H9 (cell line): ENCODE data around the gene EPN3. TPM values are rescaled to one million over a fixed set of nuclear protein-coding genes. Genes with fewer than 3 reads are reported as not detected.

ENCODE experiments used
- DNase-seq: peaks from one replicate; pipeline ENCODE4 v3.0.0-alpha.2; 2017
- H2AFZ ChIP-seq: one replicate; pipeline ENCODE4 v1.6.1; 2013; ENCODE audit warnings: mild to moderate bottlenecking, low read length, control low read depth, moderate library complexity
- H2AK5ac ChIP-seq: 2 replicates; pipeline ENCODE4 v1.6.1; 2013; ENCODE audit warnings: low read length, control low read depth, mixed read lengths; ENCODE audit not compliant: insufficient read length
- H2BK120ac ChIP-seq: one replicate; pipeline ENCODE4 v1.6.1; 2013; ENCODE audit warnings: low read depth, mild to moderate bottlenecking, low read length, control low read depth, inconsistent platforms; ENCODE audit not compliant: poor library complexity, severe bottlenecking
- H2BK12ac ChIP-seq: 2 replicates; pipeline ENCODE4 v1.6.1; 2013; ENCODE audit warnings: low read length, control low read depth, mixed read lengths, low read depth; ENCODE audit not compliant: insufficient read length
- H2BK15ac ChIP-seq: 2 replicates; pipeline ENCODE4 v1.6.1; 2013; ENCODE audit warnings: low read depth, low read length, control low read depth
- H2BK20ac ChIP-seq: one replicate; pipeline ENCODE4 v1.6.1; 2013; ENCODE audit warnings: low read depth, mild to moderate bottlenecking, low read length, control low read depth, inconsistent platforms; ENCODE audit not compliant: poor library complexity, severe bottlenecking
- H2BK5ac ChIP-seq: 2 replicates; pipeline ENCODE4 v1.6.1; 2013; ENCODE audit warnings: low read length, control low read depth, mixed read lengths; ENCODE audit not compliant: insufficient read length
- H3K14ac ChIP-seq: 2 replicates; pipeline ENCODE4 v1.6.1; 2013; ENCODE audit warnings: low read length, control low read depth; ENCODE audit not compliant: insufficient read depth
- H3K18ac ChIP-seq: 2 replicates; pipeline ENCODE4 v1.6.1; 2013; ENCODE audit warnings: low read depth, mild to moderate bottlenecking, mixed read lengths, low read length, control low read depth; ENCODE audit not compliant: insufficient read length
- H3K23ac ChIP-seq: 2 replicates; pipeline ENCODE4 v1.6.1; 2013; ENCODE audit warnings: low read length, control low read depth, mixed read lengths, low read depth; ENCODE audit not compliant: insufficient read length
- H3K23me2 ChIP-seq: 2 replicates; pipeline ENCODE4 v1.6.1; 2013; ENCODE audit warnings: low read depth, mild to moderate bottlenecking, mixed read lengths, low read length, control low read depth; ENCODE audit not compliant: insufficient read length, poor library complexity, severe bottlenecking
- H3K27ac ChIP-seq: 2 replicates; pipeline ENCODE4 v1.5.1; 2013; ENCODE audit warnings: low read length, control low read depth, mixed read lengths, low read depth; ENCODE audit not compliant: insufficient read length
- H3K27me3 ChIP-seq: 2 replicates; pipeline ENCODE4 v1.6.1; 2013; ENCODE audit warnings: low read length, control low read depth, inconsistent platforms; ENCODE audit not compliant: insufficient read depth
- H3K4ac ChIP-seq: 2 replicates; pipeline ENCODE4 v1.6.1; 2013; ENCODE audit warnings: low read depth, mild to moderate bottlenecking, control low read depth, inconsistent platforms, low read length, moderate library complexity
- H3K4me1 ChIP-seq: 2 replicates; pipeline ENCODE4 v1.6.1; 2013; ENCODE audit warnings: low read length, control low read depth, inconsistent platforms; ENCODE audit not compliant: insufficient read depth
- H3K4me2 ChIP-seq: 2 replicates; pipeline ENCODE4 v1.6.1; 2013; ENCODE audit warnings: low read length, control low read depth, mixed read lengths; ENCODE audit not compliant: insufficient read length, insufficient read depth
- H3K56ac ChIP-seq: 2 replicates; pipeline ENCODE4 v1.6.1; 2013; ENCODE audit warnings: low read depth, mild to moderate bottlenecking, mixed read lengths, low read length, control low read depth; ENCODE audit not compliant: insufficient read length
- H3K79me1 ChIP-seq: 2 replicates; pipeline ENCODE4 v1.6.1; 2013; ENCODE audit warnings: low read depth, mild to moderate bottlenecking, moderate library complexity, low read length, control low read depth, inconsistent platforms; ENCODE audit not compliant: insufficient read depth, poor library complexity, severe bottlenecking
- H3K79me2 ChIP-seq: 2 replicates; pipeline ENCODE4 v1.6.1; 2013; ENCODE audit warnings: low read length, control low read depth, inconsistent platforms; ENCODE audit not compliant: insufficient read depth
- H3K9ac ChIP-seq: 2 replicates; pipeline ENCODE4 v1.6.1; 2013; ENCODE audit warnings: low read length, control low read depth, mixed read lengths; ENCODE audit not compliant: insufficient read length; ENCODE audit errors: extremely low read depth
- H3K9me3 ChIP-seq: one replicate; pipeline ENCODE4 v1.6.1; 2013; ENCODE audit warnings: low read depth, low read length, inconsistent platforms; ENCODE audit not compliant: control insufficient read depth
- H3T11ph ChIP-seq: one replicate; pipeline ENCODE4 v1.6.1; 2013; ENCODE audit warnings: mild to moderate bottlenecking, low read length, control low read depth, inconsistent platforms
- H4K20me1 ChIP-seq: one replicate; pipeline ENCODE4 v1.6.1; 2013; ENCODE audit not compliant: control insufficient read depth, insufficient read length, insufficient read depth
- H4K5ac ChIP-seq: 2 replicates; pipeline ENCODE4 v1.6.1; 2013; ENCODE audit warnings: low read depth, mild to moderate bottlenecking, mixed read lengths, low read length, control low read depth; ENCODE audit not compliant: insufficient read length
- H4K8ac ChIP-seq: replicated peaks from 2 replicates; pipeline ENCODE4 v1.6.1; 2013; ENCODE audit warnings: low read length, control low read depth, mixed read lengths, low read depth; ENCODE audit not compliant: insufficient read length
- H4K91ac ChIP-seq: 2 replicates; pipeline ENCODE4 v1.6.1; 2013; ENCODE audit warnings: low read depth, mild to moderate bottlenecking, moderate library complexity, mixed read lengths, low read length, control low read depth; ENCODE audit not compliant: insufficient read length
- H3K27ac Mint-ChIP-seq, 3 experiments: 2 replicates in 2 of 3; 3 replicates in 1 of 3; pipeline ENCODE4 v1.8.0; 2020 to 2021; ENCODE audit warnings: mixed read lengths in 3 of 3, mild to moderate bottlenecking in 1 of 3, moderate library complexity in 1 of 3
- H3K27me3 Mint-ChIP-seq: 2 replicates; pipeline ENCODE4 v1.8.0; 2021; ENCODE audit warnings: low read depth, mild to moderate bottlenecking, moderate library complexity, mixed read lengths
- H3K36me3 Mint-ChIP-seq, 3 experiments: 2 replicates in 2 of 3; 3 replicates in 1 of 3; pipeline ENCODE4 v1.8.0; 2020 to 2021; ENCODE audit warnings: low read depth in 3 of 3, mixed read lengths in 3 of 3; ENCODE audit not compliant: insufficient read depth in 1 of 3
- H3K4me1 Mint-ChIP-seq, 2 experiments: 2 replicates each; pipeline ENCODE4 v1.8.0; 2020; ENCODE audit warnings: mixed read lengths in 2 of 2
- H3K4me3 Mint-ChIP-seq, 2 experiments: 2 replicates in 1 of 2; 3 replicates in 1 of 2; pipeline ENCODE4 v1.8.0; 2020 to 2021; ENCODE audit warnings: mild to moderate bottlenecking in 2 of 2, mixed read lengths in 2 of 2, moderate library complexity in 1 of 2
- H3K9me3 Mint-ChIP-seq, 2 experiments: 2 replicates in 1 of 2; 3 replicates in 1 of 2; pipeline ENCODE4 v1.8.0; 2020; ENCODE audit warnings: mild to moderate bottlenecking in 2 of 2, mixed read lengths in 2 of 2, moderate library complexity in 1 of 2
- CTCF ChIP-seq: fragments of 200-600 bp; sonication (generic); conservative IDR thresholded peaks from 3 replicates; pipeline ENCODE4 v1.8.0; 2021; ENCODE audit warnings: antibody characterized with exemption, mild to moderate bottlenecking
- WGBS: extraction: QIAGEN DNeasy Blood & Tissue Kit; methylation state at CpG from one replicate; pipeline ENCODE4 v1.1.7; 2013; ENCODE audit warnings: missing lambda C conversion rate, low lambda C conversion rate, mixed read lengths; ENCODE audit not compliant: insufficient read length; ENCODE audit errors: extremely low coverage; 5-methylcytosine and 5-hydroxymethylcytosine counted together
- total RNA-seq: library from RNA; stranded (reverse); gene quantifications from 2 replicates; pipeline ENCODE4 v1.2.1, GENCODE V29; 2021

EPN3 gene
- total RNA-seq, 1 experiment from 2014 or later, result 1.9 TPM

- H3K27me3 ChIP-seq, result peaks cover 44% of the 10 kb centered on the region
- no peak overlapping the region for H3K14ac ChIP-seq
- peaks cover 33 to 60% of the 10 kb centered on the region in 2 experiments for H3K4me1 Mint-ChIP-seq
Measured at GRCh38 chr17:50563092-50563511, 30.6 kb downstream of the EPN3 start.

More at GRCh38 chr17:50563092-50563511, 30.6 kb downstream of the EPN3 start:
- no peak overlapping the region for H3K23ac ChIP-seq
- H3K56ac ChIP-seq, result no peak overlapping the region
- no peak overlapping the region for H3K4ac ChIP-seq
- H4K5ac ChIP-seq, result no peak overlapping the region
- H2BK20ac ChIP-seq, result no peak overlapping the region
- H2BK15ac ChIP-seq, result no peak overlapping the region
- H2AK5ac ChIP-seq, result no peak overlapping the region
- no CpG with 5 or more reads among the region's 4 CpGs for WGBS
- H3T11ph ChIP-seq, result no peak overlapping the region
- no peaks in the 10 kb centered on the region for H3K79me1 ChIP-seq
- H2AFZ ChIP-seq, result no peak overlapping the region
- H3K79me2 ChIP-seq, result no peaks in the 10 kb centered on the region
- TF ChIP-seq CTCF, result peak; percentile 20; the same call in 1 of the 3 replicates
- no peak overlapping the region for H3K4me2 ChIP-seq
- H4K20me1 ChIP-seq, result no peaks in the 10 kb centered on the region
- no peak overlapping the region for H3K27ac ChIP-seq
- H4K91ac ChIP-seq, result no peak overlapping the region
- peaks cover 2% of the 10 kb centered on the region; the same call in 1 of the 2 replicates for H3K4me1 ChIP-seq
- Mint-ChIP-seq H3K9me3 (no peaks in the 10 kb centered on the region), H3K27ac (no peak overlapping the region), H3K4me3 (peak overlapping the region in 1 of 2 experiments; percentile 55; a peak in 2 of 5 replicates), H3K27me3 (peaks cover 86% of the 10 kb centered on the region), H3K36me3 (no peaks in the 10 kb centered on the region; a peak in 1 of 7 replicates)
- no peak overlapping the region for H2BK120ac ChIP-seq
- H3K9me3 ChIP-seq, result no peaks in the 10 kb centered on the region
- no peak overlapping the region for H3K9ac ChIP-seq
- no peak overlapping the region for H3K18ac ChIP-seq
- no peak overlapping the region for H4K8ac ChIP-seq
- H2BK12ac ChIP-seq, result no peak overlapping the region
- H3K23me2 ChIP-seq, result peaks cover 26% of the 10 kb centered on the region
- H2BK5ac ChIP-seq, result no peak overlapping the region
- peak; percentile 39 for DNase-seq
